ENCODE data around the gene TMPRSS6. TPM values are rescaled to one million over a fixed set of nuclear protein-coding genes. Genes with fewer than 3 reads are reported as not detected.

Gene TMPRSS6
- total and polyA plus RNA-seq, 12 donors: under 0.01 to 1.2 (median 0.08) TPM; not detected in 7

DNA sequence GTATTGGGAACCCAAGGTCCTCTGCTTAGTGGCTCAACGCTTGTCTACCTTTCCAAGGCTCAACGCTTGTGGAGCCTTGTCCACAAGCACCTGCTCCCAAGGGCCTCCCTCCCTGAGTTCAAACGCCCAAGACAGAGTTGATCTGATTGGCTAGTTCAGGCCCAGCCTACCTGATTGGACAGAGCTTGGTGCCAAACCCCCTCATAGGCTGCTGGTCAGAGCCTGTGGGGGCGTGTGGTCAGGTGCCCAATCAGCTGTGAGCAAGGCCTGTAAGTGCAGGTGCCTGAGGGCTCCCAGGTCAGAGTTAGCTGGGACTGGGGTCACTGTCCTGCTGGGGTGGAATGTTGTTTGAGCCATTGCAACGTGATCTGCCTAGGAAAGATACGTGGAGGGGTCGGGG lies 16.9 kb upstream of the TMPRSS6 start:
- DNase-seq: peak in 3 of 7 donors; percentile 33 to 53 (median 39)
- H3K9me3 ChIP-seq (replicated peaks in 1 of 3): no peaks in the 10 kb centered on the region
- H3K27me3 ChIP-seq: no peaks in the 10 kb centered on the region
- WGBS, 4 donors: 81 to 97% (median 91%) methylated on average over 3 to 7 of the region's 7 CpGs
- H3K4me3 ChIP-seq: no peak overlapping the region
- H3K4me1 ChIP-seq (replicated peaks in 1 of 2): no peaks in the 10 kb centered on the region
- TF ChIP-seq, protein P1, sequence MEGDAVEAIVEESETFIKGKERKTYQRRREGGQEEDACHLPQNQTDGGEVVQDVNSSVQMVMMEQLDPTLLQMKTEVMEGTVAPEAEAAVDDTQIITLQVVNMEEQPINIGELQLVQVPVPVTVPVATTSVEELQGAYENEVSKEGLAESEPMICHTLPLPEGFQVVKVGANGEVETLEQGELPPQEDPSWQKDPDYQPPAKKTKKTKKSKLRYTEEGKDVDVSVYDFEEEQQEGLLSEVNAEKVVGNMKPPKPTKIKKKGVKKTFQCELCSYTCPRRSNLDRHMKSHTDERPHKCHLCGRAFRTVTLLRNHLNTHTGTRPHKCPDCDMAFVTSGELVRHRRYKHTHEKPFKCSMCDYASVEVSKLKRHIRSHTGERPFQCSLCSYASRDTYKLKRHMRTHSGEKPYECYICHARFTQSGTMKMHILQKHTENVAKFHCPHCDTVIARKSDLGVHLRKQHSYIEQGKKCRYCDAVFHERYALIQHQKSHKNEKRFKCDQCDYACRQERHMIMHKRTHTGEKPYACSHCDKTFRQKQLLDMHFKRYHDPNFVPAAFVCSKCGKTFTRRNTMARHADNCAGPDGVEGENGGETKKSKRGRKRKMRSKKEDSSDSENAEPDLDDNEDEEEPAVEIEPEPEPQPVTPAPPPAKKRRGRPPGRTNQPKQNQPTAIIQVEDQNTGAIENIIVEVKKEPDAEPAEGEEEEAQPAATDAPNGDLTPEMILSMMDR (IDR thresholded peaks at IDR 0.05): no peak
- no peak for TF ChIP-seq POLR2A (IDR thresholded peaks at IDR 0.05)
- H3K36me3 ChIP-seq (replicated peaks in 1 of 2): no peaks in the 10 kb centered on the region
- intact Hi-C loops (cut with DNase I): no loop called here
- no peak overlapping the region for H3K27ac ChIP-seq

DNA sequence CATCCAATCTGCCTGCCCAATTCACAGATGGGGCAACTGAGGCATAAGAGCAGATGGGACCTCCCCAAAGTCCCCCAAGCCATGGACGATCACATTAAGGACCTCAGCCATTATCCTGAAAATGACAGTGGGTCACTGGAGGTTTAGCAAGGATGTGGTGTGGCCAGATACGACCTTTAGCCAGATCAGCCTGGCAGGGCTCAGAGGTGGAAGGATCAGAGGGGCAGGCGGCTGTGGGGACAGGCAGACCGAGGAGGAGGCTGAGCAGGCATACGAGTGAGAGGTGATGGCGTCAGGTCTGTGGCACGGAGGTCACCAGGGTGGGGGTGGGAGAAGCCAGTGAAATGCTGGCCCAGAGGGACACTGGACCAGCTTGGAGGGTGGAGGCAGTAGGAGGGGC lies 14.1 kb upstream of the TMPRSS6 start:
- WGBS, 4 donors: 85 to 93% (median 87%) methylated on average over 7 of the region's 7 CpGs
- no peaks in the 10 kb centered on the region for H3K9me3 ChIP-seq (replicated peaks in 1 of 3)
- H3K27me3 ChIP-seq: no peaks in the 10 kb centered on the region
- intact Hi-C loops (cut with DNase I): no loop called here
- H3K36me3 ChIP-seq (replicated peaks in 1 of 2): no peaks in the 10 kb centered on the region
- H3K27ac ChIP-seq: no peak overlapping the region
- no peak overlapping the region for H3K4me3 ChIP-seq
- no peak for DNase-seq
- TF ChIP-seq, protein P1 (IDR thresholded peaks at IDR 0.05): no peak
- no peak for TF ChIP-seq POLR2A (IDR thresholded peaks at IDR 0.05)
- no peaks in the 10 kb centered on the region for H3K4me1 ChIP-seq (replicated peaks in 1 of 2)

DNA sequence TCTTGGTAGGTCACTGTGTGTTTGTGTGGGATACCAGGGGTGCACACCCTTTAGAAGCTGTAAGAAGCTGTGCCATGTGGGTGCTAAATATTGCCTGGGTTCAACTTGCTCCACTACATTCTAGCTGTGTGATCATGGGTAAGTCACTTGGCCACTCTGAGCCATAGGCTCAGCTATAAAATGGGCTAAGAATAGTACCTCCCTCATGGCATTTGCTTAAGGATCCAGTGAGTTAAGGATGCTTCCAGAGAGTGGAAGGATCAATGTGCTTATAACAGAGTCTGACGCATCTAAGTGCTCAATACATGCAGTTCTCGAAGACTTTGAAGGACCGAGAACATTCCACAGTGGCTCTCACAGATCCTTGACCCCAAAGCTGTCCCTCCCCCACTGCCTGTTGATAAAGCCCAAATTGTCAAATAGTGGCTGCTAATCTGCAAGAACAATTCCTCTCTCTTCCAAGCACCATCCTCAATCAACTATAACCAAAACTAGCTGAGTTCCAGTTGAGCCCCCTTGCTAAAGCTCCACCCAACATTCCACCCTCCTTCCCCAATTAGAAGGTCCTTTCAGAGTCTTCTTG lies 13.2 kb upstream of the TMPRSS6 start:
- Histone ChIP-seq H3K36me3 (replicated peaks in 1 of 2) (no peaks in the 10 kb centered on the region), H3K4me1 (replicated peaks in 1 of 2) (no peaks in the 10 kb centered on the region), H3K27ac (no peak overlapping the region), H3K9me3 (replicated peaks in 1 of 3) (no peaks in the 10 kb centered on the region), H3K27me3 (no peaks in the 10 kb centered on the region), H3K4me3 (no peak overlapping the region)
- 59 to 78% (median 69%) methylated on average over 3 of the region's 3 CpGs for WGBS, 4 donors
- DNase-seq: no peak
- intact Hi-C loops (cut with DNase I): no loop called here
- TF ChIP-seq POLR2A (IDR thresholded peaks at IDR 0.05): no peak
- TF ChIP-seq, protein P1 (IDR thresholded peaks at IDR 0.05): no peak

DNA sequence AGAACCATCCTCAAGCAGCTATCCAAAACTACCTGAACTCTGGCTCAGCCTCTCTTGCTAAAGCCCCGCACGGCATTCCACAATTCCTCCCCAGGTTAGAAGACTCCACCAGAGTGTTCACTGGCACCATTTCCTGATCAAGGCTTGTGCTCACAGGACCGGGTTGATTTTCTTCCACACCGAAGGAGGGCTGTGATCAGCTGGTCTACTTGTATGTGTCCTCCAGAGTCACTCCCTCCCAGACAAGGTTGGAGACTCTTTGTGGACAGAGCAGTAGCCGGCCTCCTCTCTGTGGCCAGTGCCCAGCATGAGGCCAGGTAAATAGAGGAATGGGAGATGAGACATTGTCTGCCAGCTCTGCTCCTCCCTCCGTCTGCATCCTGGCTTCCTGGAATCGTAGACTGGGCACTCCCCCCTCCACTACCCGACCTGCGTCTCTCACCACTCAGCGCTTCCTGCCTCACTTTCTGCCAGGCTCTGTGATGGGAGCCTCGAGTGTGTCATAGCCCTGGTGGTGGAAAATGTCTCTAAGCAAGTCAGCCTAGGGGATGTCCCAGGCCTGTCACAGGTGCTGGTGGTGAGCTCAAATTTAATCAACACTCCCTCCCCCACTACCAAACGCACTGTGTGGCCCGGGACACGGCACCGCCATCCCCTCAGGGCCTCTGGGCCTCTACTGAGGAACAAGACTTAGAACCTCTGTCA lies 12.5 kb upstream of the TMPRSS6 start:
- peak in 6 of 7 donors; percentile 24 to 56 (median 36) for DNase-seq
- no peaks in the 10 kb centered on the region for H3K9me3 ChIP-seq (replicated peaks in 1 of 3)
- no peaks in the 10 kb centered on the region for H3K36me3 ChIP-seq (replicated peaks in 1 of 2)
- H3K4me1 ChIP-seq (replicated peaks in 1 of 2): no peaks in the 10 kb centered on the region
- H3K4me3 ChIP-seq: no peak overlapping the region
- no peak overlapping the region for H3K27ac ChIP-seq
- intact Hi-C loops (cut with DNase I): no loop called here
- H3K27me3 ChIP-seq: no peaks in the 10 kb centered on the region
- TF ChIP-seq, protein P1 (IDR thresholded peaks at IDR 0.05): no peak
- TF ChIP-seq POLR2A (IDR thresholded peaks at IDR 0.05): no peak
- 57 to 73% (median 64%) methylated on average over 14 to 15 of the region's 15 CpGs for WGBS, 4 donors

Measured in adrenal gland (tissue), 12 donors.